Epithelial cell of umbilical artery (primary cell): ENCODE results near the gene COX8C. TPM values are rescaled to one million over a fixed set of nuclear protein-coding genes. Genes with fewer than 3 reads are reported as not detected.

Source experiments
- total RNA-seq: library from RNA; depleted of rRNA; stranded (reverse); fragments of >200 nt; gene quantifications from 2 replicates; pipeline ENCODE4 v1.2.3, GENCODE V29; 2014

Gene COX8C, protein sequence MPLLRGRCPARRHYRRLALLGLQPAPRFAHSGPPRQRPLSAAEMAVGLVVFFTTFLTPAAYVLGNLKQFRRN
- total RNA-seq, result not detected in 2 replicates

DNA sequence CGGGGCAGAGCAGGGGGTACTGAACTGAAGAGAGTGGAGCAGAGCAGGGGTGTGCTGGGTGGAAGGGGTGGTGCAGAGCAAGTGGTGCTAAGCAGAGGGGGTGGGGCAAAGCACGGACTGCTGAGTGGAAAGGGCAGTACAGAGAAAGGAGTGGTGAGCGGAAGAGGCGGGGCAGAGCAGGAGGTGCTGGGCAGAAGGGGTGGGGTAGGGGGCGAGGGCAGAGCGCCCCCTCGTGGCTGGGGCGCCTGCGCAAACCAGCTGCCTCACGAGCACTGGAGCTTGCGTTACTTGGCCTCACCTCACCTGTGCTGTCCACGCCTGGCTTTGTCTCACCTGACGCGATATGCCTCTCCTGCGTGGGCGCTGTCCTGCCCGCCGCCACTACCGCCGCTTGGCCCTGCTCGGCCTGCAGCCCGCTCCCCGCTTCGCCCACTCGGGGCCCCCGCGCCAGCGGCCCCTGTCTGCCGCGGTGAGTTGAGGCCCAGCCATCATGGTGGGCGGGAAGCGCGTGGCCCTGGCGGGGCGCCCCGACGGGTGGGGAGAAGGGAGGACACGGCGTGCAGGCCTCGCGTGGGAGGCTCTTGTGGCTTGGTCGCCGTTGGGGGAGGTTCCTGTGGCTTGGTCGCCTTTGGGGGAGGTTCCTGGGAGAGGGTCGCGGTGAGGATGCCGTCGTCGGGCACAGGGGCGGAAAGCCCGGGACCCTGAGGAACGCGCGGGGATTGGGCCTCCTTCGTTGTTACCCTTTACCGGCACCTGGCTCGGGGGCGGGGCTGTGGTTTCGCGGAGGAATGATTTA, at the start of gene COX8C:
TSS of gene COX8C (plus strand) at position 257 of the 796 bp plus-strand sequence. CDS start at position 344, 87 bp downstream.

DNA sequence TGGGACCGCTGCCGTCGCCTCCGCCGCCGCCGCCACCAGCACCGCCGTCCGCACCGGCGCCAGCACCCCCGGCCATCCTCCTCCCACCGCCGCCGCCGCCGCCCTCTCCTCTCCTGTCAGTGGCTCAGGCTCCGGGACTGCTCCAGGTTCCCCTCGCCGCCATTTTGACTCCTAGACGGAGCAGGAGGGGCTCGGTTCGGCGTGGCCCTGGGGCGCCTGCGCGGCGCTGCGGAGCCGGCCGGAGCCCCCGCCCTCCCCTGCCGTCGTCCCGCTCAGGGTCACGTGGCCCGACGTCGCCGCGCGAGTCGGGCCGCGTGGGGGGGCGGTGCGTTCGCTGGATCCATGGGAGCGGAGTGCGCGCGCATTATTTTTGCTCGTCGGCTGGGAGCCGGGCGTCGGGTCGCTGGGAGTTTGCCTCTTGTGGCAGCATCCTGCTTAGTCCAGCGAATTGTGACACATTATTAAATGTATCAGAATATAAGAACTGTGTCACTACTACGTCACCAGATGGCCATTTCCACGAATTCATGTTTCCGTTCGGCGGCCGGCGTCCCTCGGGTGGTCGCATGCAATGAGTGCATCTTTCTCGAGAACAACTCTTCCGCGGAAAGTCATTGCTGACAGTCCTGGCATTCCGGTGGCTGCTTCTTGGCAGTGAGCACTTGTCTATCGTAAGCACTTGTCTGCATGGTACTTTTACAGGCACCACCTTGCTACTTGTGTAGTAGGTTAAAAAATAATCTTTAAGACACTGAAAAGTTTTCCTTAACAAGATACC, 13.9 kb upstream of the COX8C start, which contains the start of gene BTBD7:
TSS of gene BTBD7 (minus strand) at position 184 of the 778 bp plus-strand sequence. CDS start 36,985 bp downstream, outside the sequence.

Other genes with a start within 250 kb of the COX8C start
- gene ITPK1, start 231.3 kb upstream of the COX8C start, total RNA-seq, result 12.7 and 24.3 TPM in 2 replicates
- gene MOAP1, start 162.3 kb upstream of the COX8C start, total RNA-seq, result 21.4 and 25.8 TPM in 2 replicates
- 12.7 and 16.3 TPM in 2 replicates for gene LYSET, start 161.9 kb upstream of the COX8C start, total RNA-seq
- 22.1 and 27.7 TPM in 2 replicates for gene GON7, start 140.1 kb upstream of the COX8C start, total RNA-seq
- 32.5 and 35.6 TPM in 2 replicates for gene UBR7, start 139.9 kb upstream of the COX8C start, total RNA-seq
- gene BTBD7, start 14.1 kb upstream of the COX8C start, total RNA-seq, result 23.1 and 27.9 TPM in 2 replicates
- under 0.01 TPM in 2 replicates for gene UNC79, start 83.8 kb downstream of the COX8C start, total RNA-seq